HG02870 (cell line): Measurements from ENCODE around the gene PDLIM3.
"Not testable (repeated sequence)": the region's sequence is repeated elsewhere in the genome, so short reads cannot be mapped to it uniquely, and the experiment has no call there.

Experiments
- ATAC-seq: cut with Tn5 transposase; IDR thresholded peaks from one replicate; pipeline ENCODE4 v1.9.1; 2021; ENCODE audit warnings: mild to moderate bottlenecking, moderate library complexity; ENCODE audit not compliant: unreplicated experiment

Gene PDLIM3

GRCh38 chr4:185534866-185535611 is at the start of gene PDLIM3:
Gene PDLIM3 (minus strand): TSS chr4:185535507. CDS start chr4:185535434, 73 bp downstream.
- no peak for ATAC-seq

- ATAC-seq = no peak
Measured at GRCh38 chr4:185583813-185584212, 48.5 kb upstream of the PDLIM3 start.

DNA sequence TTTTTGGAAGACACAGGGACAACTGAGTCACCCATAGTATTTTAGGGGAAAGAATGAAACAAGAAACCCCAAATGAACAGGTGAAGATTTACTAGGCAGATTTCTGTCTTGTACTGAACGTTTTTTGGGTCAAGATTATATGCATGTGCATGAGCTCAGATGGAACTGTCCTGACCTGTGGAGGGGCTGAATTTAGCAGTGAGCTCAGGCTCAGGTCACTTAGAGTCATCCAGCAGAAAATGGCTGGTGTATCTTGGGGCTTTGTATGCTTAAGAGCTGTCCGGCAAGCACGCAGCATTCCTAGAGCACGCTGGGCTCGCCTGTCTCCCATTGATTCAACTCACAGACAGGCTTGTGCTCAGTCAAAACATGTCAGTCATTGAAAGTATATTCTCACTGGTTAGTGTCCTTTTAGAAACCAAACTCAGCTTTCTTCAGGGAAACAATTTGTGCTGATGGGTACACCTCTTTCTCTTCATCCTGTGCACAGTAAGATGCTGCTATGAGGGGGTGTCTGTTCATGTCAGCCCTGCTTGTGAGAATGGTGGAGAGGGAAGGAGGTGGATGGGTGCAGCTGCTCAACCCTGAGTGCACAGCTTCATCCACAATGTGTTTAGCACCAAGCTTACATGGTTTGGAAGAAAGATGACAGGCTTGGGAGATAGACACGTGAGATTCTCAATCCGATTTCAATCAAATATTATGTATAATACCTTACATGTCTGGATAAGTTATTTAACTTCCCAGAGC is 47.5 kb upstream of the PDLIM3 start:
- ATAC-seq = no peak

DNA sequence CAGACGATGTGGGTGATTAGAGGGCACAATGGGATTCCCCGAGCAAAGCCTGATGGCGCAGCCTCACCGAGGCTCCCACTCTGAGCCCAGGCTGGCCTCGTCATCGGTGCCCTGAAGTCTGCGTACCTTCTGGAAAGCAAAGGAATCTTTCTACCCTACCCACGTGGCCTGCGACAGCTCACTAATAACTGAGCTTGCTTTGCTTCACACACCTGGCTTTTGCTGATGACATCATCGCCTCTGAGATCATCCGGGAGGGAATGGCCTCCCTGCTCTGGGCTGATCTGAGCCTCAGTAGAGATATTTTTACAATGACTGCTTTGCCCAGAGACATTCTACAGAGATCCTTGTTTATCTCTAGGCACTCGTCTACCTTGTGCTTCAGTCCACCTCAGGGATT is 45.4 kb upstream of the PDLIM3 start:
- no peak for ATAC-seq

GRCh38 chr4:185578284-185578683 is 43.0 kb upstream of the PDLIM3 start:
- ATAC-seq = no peak

DNA sequence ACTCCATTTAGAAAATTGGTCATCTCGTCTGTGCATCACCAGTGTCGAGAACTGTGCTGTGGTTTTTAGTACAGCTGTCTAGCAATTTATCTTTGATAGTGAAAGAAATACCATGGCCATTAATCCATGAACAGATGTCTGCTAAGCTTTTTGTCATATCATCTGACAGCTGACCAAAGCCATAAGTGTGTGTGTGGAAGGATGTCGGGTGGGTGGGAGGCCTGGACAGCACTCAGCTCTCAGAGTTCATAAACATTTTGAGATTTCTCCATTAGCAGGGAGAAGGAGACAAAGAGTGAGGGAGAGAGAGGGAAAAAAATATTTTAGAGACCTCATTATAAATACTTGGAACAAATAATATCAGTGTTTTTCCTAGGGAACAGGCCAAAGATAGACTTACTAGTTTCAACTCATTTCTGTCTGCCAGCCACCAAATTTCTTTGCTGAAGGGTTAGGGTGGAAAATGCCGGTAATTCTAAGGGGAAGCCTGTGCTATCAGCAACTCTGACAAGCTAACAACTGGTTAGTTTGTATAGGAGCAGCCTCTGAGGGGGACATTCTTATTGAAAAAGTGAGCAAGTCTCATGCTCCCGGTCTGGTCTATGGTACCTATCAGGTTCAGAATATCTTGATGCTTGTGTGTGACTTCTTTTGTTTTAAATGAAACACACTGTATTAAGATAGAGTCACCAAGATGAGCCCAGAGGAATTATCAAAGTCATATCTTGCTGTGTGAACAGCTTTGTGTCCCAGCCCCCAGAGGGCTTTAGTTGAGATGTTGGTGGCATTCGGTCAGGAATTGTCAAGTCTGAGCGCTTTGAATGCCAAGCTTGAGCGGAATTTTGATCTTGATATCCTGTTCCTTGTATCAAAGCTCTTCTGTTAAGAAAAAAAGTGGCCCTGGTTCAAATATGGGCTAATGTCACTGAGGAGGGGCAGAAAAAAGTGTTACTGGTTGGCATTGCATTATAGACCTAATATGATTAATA is 41.9 kb upstream of the PDLIM3 start:
- no peak for ATAC-seq

GRCh38 chr4:185576314-185576961 is 41.1 kb upstream of the PDLIM3 start:
- no peak for ATAC-seq

DNA sequence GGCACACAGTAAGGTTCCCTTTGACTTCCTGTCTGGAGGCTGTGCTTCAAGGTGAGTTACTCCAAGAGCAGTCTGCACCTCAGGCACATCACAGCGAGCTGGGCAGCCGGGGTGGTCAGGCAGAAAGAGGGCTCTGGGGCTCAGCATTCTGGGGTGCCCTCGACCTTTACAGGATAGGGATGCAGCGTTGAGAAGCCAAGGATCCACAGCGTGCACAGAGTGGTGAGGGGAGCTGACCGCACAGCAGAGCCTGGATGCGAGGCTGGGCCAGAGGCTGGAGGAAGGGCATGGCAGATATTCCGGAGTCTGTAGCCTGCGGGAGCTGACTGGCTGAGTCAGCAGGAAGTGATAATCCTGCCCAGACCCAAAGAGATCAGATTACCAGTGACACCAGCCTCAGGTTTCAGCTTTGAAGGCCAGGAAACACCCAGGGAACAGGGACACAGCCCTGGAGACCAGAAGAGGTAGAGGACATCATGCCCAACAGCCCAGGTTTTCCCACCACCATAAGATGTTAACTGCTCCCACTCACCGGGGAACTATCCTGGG is 38.4 kb upstream of the PDLIM3 start:
- no peak for ATAC-seq

DNA sequence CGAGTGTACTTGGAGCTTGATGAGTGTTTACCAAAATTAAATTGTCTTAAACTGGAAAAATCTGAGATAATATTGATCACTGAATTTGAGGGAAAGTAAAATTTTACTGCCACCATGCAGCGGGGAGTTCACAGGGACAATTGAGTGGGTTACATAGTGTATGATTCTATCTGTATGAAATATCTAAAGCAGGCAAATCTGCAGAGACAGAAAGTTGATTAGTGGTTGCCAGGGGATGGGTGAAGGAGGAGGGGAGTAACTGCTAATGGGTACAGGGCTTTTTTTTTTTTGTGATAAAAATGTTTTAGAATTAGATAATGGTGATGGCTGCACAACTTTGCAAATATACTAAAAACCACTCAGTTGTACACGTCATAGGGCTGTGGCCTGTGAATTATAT is 35.4 kb upstream of the PDLIM3 start:
- no peak for ATAC-seq

DNA sequence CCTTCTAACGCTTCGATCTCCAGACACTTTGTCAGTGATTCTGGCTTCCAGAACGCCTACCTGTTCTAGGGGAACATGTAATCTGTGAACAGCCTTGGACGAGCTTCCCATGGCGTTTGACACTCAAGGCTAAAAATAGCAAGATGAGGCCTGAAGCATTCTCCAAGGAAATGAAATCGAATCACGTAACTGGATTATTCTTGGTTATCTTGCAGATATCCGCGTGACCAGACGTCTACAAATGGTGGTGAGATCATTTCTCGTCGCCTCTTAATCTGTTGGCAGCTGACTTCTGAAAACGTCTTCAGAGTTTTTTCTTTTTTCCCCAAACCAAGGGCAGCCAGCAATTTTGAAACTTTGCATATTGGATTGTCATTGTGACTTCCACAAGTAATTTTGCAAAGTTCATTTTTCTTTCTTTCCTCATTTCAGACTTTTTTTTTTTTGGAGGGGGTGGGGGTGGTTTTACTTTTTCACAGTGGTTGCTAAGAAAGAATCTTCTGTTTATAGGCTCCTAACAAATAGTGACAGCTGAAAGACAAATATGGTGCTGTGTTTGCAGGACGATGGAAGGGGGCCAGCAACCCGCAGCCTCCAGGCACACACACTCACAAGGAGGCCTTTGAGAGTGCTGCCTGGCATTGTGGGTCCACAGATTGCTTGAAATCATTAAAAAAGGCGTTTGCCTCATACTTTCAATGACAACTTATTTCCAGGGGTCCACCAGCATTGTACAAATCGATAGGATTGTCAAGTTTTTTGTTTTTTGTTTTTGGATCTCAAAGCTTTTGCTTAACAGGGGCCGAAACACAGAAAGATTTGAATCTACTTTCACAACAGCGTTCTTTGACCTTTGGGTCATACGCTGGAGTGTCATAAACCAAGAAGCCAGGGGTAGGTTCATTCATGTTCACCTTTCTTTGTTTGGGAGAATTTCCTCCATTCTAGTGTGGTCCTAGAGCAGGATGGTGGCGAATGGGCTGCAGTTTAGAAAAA is 32.4 kb upstream of the PDLIM3 start:
- no peak for ATAC-seq

DNA sequence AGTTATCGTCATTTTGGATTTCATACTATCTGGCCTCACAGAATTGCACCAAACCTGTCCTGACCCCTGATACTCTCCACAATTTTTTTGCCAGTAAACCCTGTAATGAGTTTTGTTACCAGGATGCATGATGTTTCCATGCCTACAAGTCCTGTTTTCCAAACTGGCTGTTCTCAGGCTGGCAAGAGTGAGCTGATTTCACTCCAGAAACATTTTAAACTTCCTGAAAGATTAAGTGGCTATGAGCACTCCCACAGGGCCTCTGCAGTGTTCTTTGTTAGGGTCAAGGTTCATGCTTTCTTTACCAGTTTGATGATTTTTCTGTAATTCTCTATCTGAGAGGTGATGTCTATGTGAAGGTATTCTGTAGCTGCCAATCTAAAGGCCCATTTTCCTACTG is 31.7 kb upstream of the PDLIM3 start:
- ATAC-seq = no peak

DNA sequence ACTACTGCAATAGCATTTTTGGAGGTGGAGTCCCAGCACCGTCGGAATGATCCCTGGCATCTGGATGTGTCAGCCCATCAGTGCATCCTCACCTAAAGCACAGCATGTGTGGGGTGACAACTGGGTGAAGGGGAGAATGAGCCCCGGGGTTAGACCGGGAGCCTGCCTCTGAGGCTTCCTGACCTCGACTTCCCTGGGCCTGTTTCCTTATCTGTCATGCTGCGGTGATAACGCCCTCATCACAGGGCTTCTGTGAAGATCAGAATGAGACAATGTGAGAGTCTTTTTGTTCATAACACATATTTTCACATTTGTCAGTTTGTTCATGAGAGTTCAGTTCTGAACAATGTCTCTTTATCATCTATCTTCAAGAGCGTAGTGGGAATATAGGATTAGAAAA is 31.1 kb upstream of the PDLIM3 start:
- ATAC-seq = peak; percentile 84

- ATAC-seq = no peak
Measured at GRCh38 chr4:185565696-185566095, 30.4 kb upstream of the PDLIM3 start.

DNA sequence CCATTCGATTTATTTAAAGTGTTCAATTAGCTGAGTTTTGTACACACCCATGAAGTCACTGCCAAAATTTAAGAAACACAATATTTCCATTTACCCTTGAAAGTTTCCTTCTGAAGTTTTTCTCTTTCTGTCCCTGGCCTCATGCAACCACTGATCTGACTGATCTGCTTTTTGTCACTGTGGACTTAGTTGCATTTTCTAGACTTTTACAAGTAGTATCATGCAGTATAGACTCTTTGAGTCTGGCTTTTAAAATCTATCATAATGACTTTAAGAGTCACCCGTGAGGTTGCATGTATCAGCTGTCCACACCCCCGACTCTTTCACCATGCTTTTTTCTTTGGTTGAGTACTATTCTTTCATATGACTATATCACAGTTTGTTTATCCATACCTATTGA is 29.0 kb upstream of the PDLIM3 start:
- no peak for ATAC-seq

- ATAC-seq = no peak
Measured at GRCh38 chr4:185562531-185562930, 27.2 kb upstream of the PDLIM3 start.

GRCh38 chr4:185560316-185560715 is 25.0 kb upstream of the PDLIM3 start:
- ATAC-seq = no peak

DNA sequence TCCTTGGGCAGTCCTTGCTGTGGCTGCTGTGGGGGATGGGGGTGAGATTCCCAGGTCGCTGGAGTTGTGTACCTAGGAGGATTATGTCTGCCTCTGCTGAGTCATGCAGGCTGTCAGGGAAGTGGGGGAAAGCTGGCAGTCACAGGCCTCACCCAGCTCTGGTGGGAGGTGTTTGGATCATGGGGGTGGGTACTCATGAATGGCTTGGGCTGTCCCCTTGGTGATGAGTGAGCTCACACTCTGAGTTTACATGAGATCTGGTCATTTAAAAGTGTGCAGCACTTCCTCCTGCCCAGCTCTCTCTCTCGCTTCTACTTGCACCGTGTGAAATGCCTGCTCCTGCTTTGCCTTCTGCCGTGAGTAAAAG is 24.6 kb upstream of the PDLIM3 start:
- no peak for ATAC-seq

DNA sequence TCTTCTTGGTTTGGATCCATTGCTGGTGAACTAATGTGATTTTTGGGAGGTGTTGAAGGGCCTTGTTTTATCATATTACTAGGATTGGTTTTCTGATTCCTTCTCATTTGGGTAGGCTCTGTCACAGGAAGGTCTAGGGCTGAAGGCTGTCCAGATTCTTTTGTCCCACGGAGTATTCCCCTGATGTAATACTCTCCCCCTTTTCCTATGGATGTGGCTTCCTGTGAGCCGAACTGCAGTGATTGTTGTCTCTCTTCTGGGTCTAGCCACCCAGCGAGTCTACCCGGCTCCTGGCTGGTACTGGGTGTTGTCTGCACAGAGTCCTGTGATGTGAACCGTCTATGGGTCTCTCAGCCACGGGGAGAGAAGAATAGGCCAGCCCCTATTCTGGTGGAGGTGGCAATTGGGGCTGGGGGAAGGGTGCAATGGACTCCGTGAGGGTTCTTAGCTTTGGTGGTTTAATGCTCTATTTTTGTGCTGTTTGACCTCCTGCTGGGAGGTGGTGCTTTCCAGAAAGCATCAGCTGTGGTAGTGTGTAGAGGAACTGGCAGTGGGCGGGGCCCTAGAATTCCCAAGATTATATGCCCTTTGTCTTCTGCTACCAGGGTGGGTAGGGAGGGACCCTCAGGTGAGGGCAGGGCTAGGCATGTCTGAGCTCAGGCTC is 24.1 kb upstream of the PDLIM3 start:
- not testable (repeated sequence) for ATAC-seq
